ENCODE data around the gene FTO.

FTO gene

GRCh38 chr16:53821487-53821886 is 117.5 kb downstream of the FTO start:
- DNase-seq (ENCODE audit: low read depth in 2 of 2): peak in 1 of 2 donors; percentile 68
- no peak overlapping the region for H3K4me3 ChIP-seq (replicated peaks in 1 of 2; ENCODE audit: low read depth in 2 of 2, low read length in 2 of 2)
- no peak for TF ChIP-seq CTCF (IDR thresholded peaks at IDR 0.05; ENCODE audit: low read depth, low read length)

GRCh38 chr16:53821957-53822625 is 118.1 kb downstream of the FTO start:
- DNase-seq (ENCODE audit: low read depth in 2 of 2): peak; percentile 77 to 89

GRCh38 chr16:53822936-53823529 is 119.1 kb downstream of the FTO start:
- H3K4me3 ChIP-seq (replicated peaks in 1 of 2; ENCODE audit: low read depth in 2 of 2, low read length in 2 of 2): no peak overlapping the region
- peak in 1 of 2 donors; percentile 76 for DNase-seq (ENCODE audit: low read depth in 2 of 2)
- no peak for TF ChIP-seq CTCF (IDR thresholded peaks at IDR 0.05; ENCODE audit: low read depth, low read length)

More at GRCh38 chr16:53821957-53822625, 118.1 kb downstream of the FTO start:
- H3K4me3 ChIP-seq (replicated peaks in 1 of 2; ENCODE audit: low read depth in 2 of 2, low read length in 2 of 2): no peak overlapping the region
- peak; percentile 15 for TF ChIP-seq CTCF (IDR thresholded peaks at IDR 0.05; ENCODE audit: low read depth, low read length)

DNA sequence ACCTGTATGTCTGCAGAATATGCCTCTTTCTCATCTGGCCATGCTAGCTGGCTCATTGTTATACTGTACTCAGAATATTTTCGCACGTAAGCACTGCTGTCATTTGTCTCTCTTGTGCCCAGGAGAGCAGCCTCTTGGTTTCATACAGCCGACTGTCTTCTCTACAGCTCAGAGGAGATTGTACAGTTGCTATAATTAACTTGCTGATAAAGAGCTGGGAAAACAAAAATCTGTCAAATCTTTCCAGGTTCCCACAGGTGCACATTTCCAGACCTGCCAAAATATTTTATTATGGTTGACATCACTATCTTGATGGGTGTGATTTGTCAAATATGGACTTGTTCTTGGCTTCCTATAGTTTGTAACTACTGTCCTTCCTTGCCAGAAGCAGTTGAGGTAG is 122.7 kb downstream of the FTO start:
- no peak for DNase-seq (ENCODE audit: low read depth in 2 of 2)
- no peak for TF ChIP-seq CTCF (IDR thresholded peaks at IDR 0.05; ENCODE audit: low read depth, low read length)
- H3K4me3 ChIP-seq (replicated peaks in 1 of 2; ENCODE audit: low read depth in 2 of 2, low read length in 2 of 2): no peak overlapping the region

DNA sequence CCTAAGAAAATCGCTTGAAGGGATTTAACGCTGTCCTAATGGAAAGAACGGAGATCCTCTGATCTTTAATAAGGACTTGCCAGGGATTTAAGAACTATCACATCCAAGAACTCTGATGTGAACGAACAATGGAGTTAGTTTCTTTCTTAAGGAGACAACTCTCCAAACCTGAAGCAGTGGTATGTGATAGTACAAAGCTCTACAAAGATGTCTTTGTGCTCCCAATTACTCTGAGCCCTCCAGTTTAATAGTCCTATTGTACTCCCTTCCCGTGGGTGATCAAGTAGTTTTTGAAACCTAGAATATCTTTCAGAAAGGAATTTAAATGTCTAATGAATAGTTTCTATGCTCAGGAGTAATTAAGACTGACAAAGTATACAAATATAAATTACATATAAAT is 123.8 kb downstream of the FTO start:
- DNase-seq (ENCODE audit: low read depth in 2 of 2): peak in 1 of 2 donors; percentile 22
- TF ChIP-seq CTCF (IDR thresholded peaks at IDR 0.05; ENCODE audit: low read depth, low read length): no peak

DNA sequence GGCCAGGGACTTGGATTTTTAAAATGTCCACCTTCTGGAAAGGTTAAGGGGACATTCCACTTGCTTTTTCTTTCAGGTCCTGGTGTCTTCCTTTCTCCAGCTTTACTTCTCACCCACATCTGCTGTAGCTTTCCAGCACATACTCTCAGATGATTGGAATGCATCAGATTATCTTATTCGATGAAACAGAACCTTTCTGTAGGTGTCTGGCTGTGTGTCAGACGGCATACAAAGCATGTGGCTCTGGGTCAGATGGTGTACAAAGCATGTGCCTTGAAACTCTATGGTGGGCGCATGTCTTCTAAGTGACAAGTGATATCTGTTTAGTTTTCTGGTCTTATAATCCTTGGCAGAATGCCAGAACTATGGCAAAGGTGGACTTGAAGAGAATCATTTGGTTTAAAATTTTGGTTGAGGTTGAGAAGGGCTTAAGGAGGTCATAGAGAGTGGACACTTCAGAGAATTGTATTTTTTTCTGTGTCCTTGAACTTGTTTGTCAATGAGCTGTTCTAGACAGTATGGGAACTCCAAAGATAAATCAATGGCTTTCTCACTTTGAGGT is 125.3 kb downstream of the FTO start:
- TF ChIP-seq CTCF (IDR thresholded peaks at IDR 0.05; ENCODE audit: low read depth, low read length): no peak
- peak; percentile 16 to 42 for DNase-seq (ENCODE audit: low read depth in 2 of 2)
- no peak overlapping the region for H3K4me3 ChIP-seq (replicated peaks in 1 of 2; ENCODE audit: low read depth in 2 of 2, low read length in 2 of 2)

More for the DNA sequence above, 123.8 kb downstream of the FTO start:
- H3K4me3 ChIP-seq (replicated peaks in 1 of 2; ENCODE audit: low read depth in 2 of 2, low read length in 2 of 2): no peak overlapping the region
